Measurements from ENCODE around the gene CLEC3B.
"Not testable (repeated sequence)": the region's sequence is repeated elsewhere in the genome, so short reads cannot be mapped to it uniquely, and the experiment has no call there.

CLEC3B gene

GRCh38 chr3:45071075-45071474, 45.0 kb downstream of the CLEC3B start:
- DNase-seq = no peak

- no peak for DNase-seq
Measured at GRCh38 chr3:45075821-45076625, 49.9 kb downstream of the CLEC3B start.

DNA sequence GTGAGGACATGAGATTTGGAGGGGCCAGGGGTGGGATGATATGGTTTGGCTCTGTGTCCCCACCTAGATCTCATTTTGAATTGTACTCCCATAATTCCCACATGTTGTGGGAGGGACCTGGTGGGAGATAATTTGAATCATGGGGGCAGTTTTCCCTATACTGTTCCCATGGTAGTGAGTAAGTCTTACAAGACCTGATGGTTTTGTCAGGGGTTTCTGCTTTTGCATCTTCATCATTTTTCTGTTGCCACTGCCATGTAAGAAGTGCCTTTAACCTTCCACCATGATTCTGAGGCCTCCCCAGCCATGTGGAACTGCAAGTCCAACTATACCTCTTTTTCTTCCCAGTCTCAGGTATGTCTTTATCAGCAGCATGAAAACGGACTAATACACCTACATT, 52.2 kb downstream of the CLEC3B start:
- not testable (repeated sequence) for DNase-seq

GRCh38 chr3:45078910-45079522, 52.9 kb downstream of the CLEC3B start:
- no peak for DNase-seq

GRCh38 chr3:45079715-45080114, 53.6 kb downstream of the CLEC3B start:
- DNase-seq = no peak

DNA sequence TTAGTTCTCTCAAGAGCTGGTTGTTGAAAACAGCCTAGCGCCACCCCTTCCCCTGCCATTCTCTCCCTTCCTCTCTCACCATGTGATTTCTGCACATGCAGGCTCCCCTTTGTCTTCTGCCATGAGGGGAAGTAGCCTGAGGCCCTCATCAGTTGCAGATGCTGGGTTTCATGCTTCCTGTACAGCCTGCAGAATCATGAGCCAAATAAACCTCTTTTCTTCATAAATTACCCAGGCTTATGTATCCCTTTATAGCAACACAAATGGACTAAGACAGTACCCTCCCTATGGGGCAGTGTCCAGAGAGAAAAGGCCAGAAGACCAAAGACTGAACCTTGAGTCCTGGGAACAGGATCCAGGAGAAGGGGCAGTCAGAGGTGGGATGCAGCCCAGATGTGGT, 54.7 kb downstream of the CLEC3B start:
- DNase-seq = no peak

- no peak for DNase-seq
Measured at GRCh38 chr3:45081506-45082141, 55.5 kb downstream of the CLEC3B start.

DNA sequence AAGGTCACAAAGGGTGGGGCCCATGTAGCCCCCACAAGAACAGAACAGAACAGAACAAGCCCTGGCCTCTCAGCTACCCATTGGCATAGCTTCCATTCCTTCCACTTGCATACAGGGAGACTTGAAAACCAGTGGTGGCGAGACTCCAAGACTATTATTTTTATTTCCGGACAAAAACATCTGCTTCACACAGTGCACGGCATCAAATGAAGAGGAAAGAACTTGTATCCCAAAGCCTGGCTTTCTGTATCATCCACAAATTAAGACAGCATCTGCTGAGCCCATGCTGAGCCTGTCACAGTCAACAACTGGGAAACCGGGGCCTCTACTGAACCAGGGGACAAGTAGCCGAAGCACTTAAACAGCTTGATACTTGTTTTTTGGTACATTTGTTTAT, 56.0 kb downstream of the CLEC3B start:
- DNase-seq = no peak

DNA sequence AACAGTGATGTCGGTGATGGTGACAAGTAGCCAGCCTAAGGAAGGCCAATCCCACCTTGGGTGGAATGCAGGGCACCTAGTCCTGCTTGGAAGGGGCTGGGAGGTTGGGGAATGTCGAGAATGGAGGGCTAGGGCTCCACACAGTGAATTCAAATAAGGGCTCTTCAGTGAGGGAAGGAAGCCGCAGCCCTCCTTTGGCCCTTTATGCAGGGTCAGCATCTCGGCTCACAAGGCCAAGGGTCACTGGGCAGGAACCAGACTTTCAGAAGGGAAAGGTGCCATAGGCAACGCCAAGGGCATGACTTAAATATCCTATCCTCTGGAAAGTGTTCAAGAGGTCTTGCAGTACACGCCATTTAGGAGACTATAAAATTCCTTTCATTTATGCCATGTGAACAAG, 56.9 kb downstream of the CLEC3B start:
- no peak for DNase-seq

DNA sequence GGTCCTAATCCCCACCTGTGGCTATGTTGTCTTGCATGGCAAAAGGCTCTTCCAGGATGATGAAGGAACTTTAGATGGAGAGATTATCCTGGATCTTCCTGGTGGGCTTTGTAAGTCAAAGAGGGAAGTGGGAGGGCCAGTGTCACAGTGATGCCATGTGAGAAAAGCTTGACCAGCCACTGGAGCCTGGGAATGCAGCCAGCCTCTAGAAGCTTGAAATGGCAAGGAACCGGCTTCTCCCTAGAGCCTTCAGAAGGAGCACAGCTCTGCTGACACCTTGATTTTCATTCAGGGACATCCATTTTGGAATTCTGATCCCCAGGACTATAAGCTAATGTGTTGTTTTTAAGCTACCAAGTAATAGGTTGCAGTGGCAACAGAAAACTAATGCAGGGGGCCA, 58.3 kb downstream of the CLEC3B start:
- DNase-seq = no peak

GRCh38 chr3:45084820-45085816, 59.0 kb downstream of the CLEC3B start:
- no peak for DNase-seq
